Thoracic aorta (tissue), 2 donors: ENCODE results near the gene OSBPL7. TPM values are rescaled to one million over a fixed set of nuclear protein-coding genes. Genes with fewer than 3 reads are reported as not detected.

Experiments used
- ATAC-seq: fragments of 150-250 bp; one replicate; pipeline ENCODE4 v1.8.0; 2017; ENCODE audit warnings: low read depth; ENCODE audit not compliant: insufficient number of reproducible peaks, low FRiP score
- DNase-seq: peaks from one replicate; pipeline ENCODE4 v3.0.0-alpha.2; 2020; ENCODE audit warnings: low spot score
- H3K27ac ChIP-seq, 2 donors: fragments of 200-600 bp; sonication (generic); 1 replicate in 1 of 2; 2 replicates in 1 of 2; pipeline ENCODE4 v1.5.1; 2016; ENCODE audit warnings: mild to moderate bottlenecking in 2 of 2, moderate library complexity in 2 of 2
- H3K27me3 ChIP-seq: fragments of 200-600 bp; sonication (generic); replicated peaks from 2 replicates; pipeline ENCODE4 v1.6.0; 2016; ENCODE audit warnings: mild to moderate bottlenecking; ENCODE audit not compliant: insufficient read depth
- H3K36me3 ChIP-seq: fragments of 200-600 bp; sonication (generic); one replicate; pipeline ENCODE4 v1.5.1; 2016
- H3K4me1 ChIP-seq, 2 donors: fragments of 200-600 bp; sonication (generic); 1 replicate in 1 of 2; 2 replicates in 1 of 2; pipeline versions ENCODE4 v1.5.1 to v1.6.0; 2016; ENCODE audit warnings: low read depth in 2 of 2, mild to moderate bottlenecking in 1 of 2; ENCODE audit not compliant: control insufficient read depth in 1 of 2
- H3K4me3 ChIP-seq: fragments of 200-600 bp; sonication (generic); 2 replicates; pipeline ENCODE4 v1.5.1; 2016; ENCODE audit warnings: mild to moderate bottlenecking
- H3K9me3 ChIP-seq: fragments of 200-600 bp; sonication (generic); 2 replicates; pipeline ENCODE4 v1.5.1; 2016
- CTCF ChIP-seq: fragments of 200-600 bp; sonication (generic); IDR thresholded peaks from one replicate; pipeline ENCODE4 v1.5.1; 2019; ENCODE audit warnings: antibody characterized with exemption
- total RNA-seq, 2 donors: library from RNA; depleted of rRNA; stranded (reverse); fragments of >200 nt; gene quantifications; one replicate each; pipeline versions ENCODE4 v1.1.0 to v1.2.3, GENCODE V29; 2016

The OSBPL7 gene
- total RNA-seq, 2 donors from 2014 or later = 15.5 to 20.0 TPM

GRCh38 chr17:47789611-47790561 lies 31.7 kb downstream of the OSBPL7 start:
- no peak overlapping the region for H3K27ac ChIP-seq

GRCh38 chr17:47785538-47786123 lies 36.0 kb downstream of the OSBPL7 start:
- ATAC-seq (no peak), DNase-seq (no peak)
- H3K27me3 ChIP-seq = peaks cover 8% of the 10 kb centered on the region

More at GRCh38 chr17:47789611-47790561, 31.7 kb downstream of the OSBPL7 start:
- ATAC-seq (no peak), DNase-seq (no peak)
- peak overlapping the region; percentile 64 for H3K4me3 ChIP-seq
- peaks cover 15% of the 10 kb centered on the region for H3K27me3 ChIP-seq
- no peaks in the 10 kb centered on the region for H3K9me3 ChIP-seq
- H3K36me3 ChIP-seq = no peaks in the 10 kb centered on the region
- peak; percentile 58 for TF ChIP-seq CTCF
- H3K4me1 ChIP-seq = peaks cover 2 to 10% of the 10 kb centered on the region in 2 donors

GRCh38 chr17:47781397-47781796 lies 40.2 kb downstream of the OSBPL7 start:
- DNase-seq (no peak), ATAC-seq (no peak)
- Histone ChIP-seq H3K27ac (no peak overlapping the region), H3K4me3 (no peak overlapping the region), H3K9me3 (no peaks in the 10 kb centered on the region), H3K36me3 (no peaks in the 10 kb centered on the region), H3K4me1 (no peaks in the 10 kb centered on the region), H3K27me3 (no peaks in the 10 kb centered on the region)
- no peak for TF ChIP-seq CTCF

More at GRCh38 chr17:47785538-47786123, 36.0 kb downstream of the OSBPL7 start:
- Histone ChIP-seq H3K36me3 (no peaks in the 10 kb centered on the region), H3K27ac (no peak overlapping the region), H3K4me1 (peaks cover 2 to 10% of the 10 kb centered on the region in 2 donors), H3K4me3 (no peak overlapping the region), H3K9me3 (no peaks in the 10 kb centered on the region)
- TF ChIP-seq CTCF = no peak

- Histone ChIP-seq H3K4me3 (no peak overlapping the region), H3K27me3 (no peaks in the 10 kb centered on the region), H3K27ac (no peak overlapping the region), H3K4me1 (no peaks in the 10 kb centered on the region), H3K36me3 (no peaks in the 10 kb centered on the region), H3K9me3 (no peaks in the 10 kb centered on the region)
- TF ChIP-seq CTCF = no peak
- DNase-seq (no peak), ATAC-seq (no peak)
Observed at GRCh38 chr17:47778184-47778635, 43.4 kb downstream of the OSBPL7 start.
